Neural crest cell (in vitro differentiated cells): ENCODE results near the gene GPSM1. TPM values are rescaled to one million over a fixed set of nuclear protein-coding genes. Genes with fewer than 3 reads are reported as not detected.
A peak's percentile ranks its signal among the peaks of the same experiment; 100 is the strongest.

Experiments
- DNase-seq: peaks from one replicate; pipeline ENCODE4 v3.0.0; 2021; ENCODE audit warnings: low read depth, mixed read lengths, low spot score
- H3K27ac Mint-ChIP-seq: one replicate; pipeline ENCODE4 v1.8.0; 2021; ENCODE audit warnings: mild to moderate bottlenecking, mixed read lengths; ENCODE audit not compliant: unreplicated experiment
- H3K27me3 Mint-ChIP-seq: 2 replicates; pipeline ENCODE4 v1.8.0; 2021; ENCODE audit warnings: low read depth, mild to moderate bottlenecking, mixed read lengths
- H3K36me3 Mint-ChIP-seq: 2 replicates; pipeline ENCODE4 v1.8.0; 2021; ENCODE audit warnings: low read depth, mild to moderate bottlenecking, mixed read lengths
- H3K4me1 Mint-ChIP-seq: 2 replicates; pipeline ENCODE4 v1.8.0; 2021; ENCODE audit warnings: mixed read lengths
- H3K4me3 Mint-ChIP-seq: one replicate; pipeline ENCODE4 v1.8.0; 2021; ENCODE audit warnings: mild to moderate bottlenecking, mixed read lengths
- H3K9me3 Mint-ChIP-seq: 2 replicates; pipeline ENCODE4 v1.8.0; 2021; ENCODE audit warnings: mixed read lengths
- total RNA-seq: library from RNA; stranded (reverse); gene quantifications from 2 replicates; pipeline ENCODE4 v1.2.1, GENCODE V29; 2021
- TF ChIP-seq, protein P1 (sequence below): fragments of 200-600 bp; sonication (generic); conservative IDR thresholded peaks from 2 replicates; pipeline ENCODE4 v1.5.0; 2021; ENCODE audit warnings: antibody characterized with exemption, mild to moderate bottlenecking

The GPSM1 gene
- total RNA-seq, 1 donor from 2014 or later = 56.7 TPM

DNA sequence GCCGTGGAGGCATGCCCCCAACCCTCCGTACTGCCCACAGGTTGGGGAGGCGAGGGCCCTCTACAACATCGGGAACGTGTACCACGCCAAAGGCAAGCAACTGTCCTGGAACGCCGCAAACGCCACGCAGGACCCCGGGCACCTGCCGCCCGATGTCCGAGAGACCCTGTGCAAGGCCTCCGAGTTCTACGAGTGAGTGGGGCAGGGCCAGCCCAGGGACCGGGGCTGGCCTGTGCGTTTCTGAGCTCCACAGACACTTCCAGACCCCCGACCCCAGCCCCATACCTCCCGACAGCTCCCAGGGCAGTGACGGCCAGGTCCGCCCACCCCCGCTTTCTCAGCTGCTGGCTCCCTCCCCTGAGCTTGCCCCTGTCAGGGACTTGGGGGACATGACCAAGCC, 9.5 kb downstream of the GPSM1 start:
- TF ChIP-seq, protein P1, sequence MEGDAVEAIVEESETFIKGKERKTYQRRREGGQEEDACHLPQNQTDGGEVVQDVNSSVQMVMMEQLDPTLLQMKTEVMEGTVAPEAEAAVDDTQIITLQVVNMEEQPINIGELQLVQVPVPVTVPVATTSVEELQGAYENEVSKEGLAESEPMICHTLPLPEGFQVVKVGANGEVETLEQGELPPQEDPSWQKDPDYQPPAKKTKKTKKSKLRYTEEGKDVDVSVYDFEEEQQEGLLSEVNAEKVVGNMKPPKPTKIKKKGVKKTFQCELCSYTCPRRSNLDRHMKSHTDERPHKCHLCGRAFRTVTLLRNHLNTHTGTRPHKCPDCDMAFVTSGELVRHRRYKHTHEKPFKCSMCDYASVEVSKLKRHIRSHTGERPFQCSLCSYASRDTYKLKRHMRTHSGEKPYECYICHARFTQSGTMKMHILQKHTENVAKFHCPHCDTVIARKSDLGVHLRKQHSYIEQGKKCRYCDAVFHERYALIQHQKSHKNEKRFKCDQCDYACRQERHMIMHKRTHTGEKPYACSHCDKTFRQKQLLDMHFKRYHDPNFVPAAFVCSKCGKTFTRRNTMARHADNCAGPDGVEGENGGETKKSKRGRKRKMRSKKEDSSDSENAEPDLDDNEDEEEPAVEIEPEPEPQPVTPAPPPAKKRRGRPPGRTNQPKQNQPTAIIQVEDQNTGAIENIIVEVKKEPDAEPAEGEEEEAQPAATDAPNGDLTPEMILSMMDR = no peak
- Mint-ChIP-seq H3K27ac (no peak overlapping the region), H3K4me1 (peaks cover 9% of the 10 kb centered on the region), H3K4me3 (no peak overlapping the region), H3K36me3 (no peaks in the 10 kb centered on the region), H3K27me3 (no peaks in the 10 kb centered on the region), H3K9me3 (no peaks in the 10 kb centered on the region)
- DNase-seq = no peak

DNA sequence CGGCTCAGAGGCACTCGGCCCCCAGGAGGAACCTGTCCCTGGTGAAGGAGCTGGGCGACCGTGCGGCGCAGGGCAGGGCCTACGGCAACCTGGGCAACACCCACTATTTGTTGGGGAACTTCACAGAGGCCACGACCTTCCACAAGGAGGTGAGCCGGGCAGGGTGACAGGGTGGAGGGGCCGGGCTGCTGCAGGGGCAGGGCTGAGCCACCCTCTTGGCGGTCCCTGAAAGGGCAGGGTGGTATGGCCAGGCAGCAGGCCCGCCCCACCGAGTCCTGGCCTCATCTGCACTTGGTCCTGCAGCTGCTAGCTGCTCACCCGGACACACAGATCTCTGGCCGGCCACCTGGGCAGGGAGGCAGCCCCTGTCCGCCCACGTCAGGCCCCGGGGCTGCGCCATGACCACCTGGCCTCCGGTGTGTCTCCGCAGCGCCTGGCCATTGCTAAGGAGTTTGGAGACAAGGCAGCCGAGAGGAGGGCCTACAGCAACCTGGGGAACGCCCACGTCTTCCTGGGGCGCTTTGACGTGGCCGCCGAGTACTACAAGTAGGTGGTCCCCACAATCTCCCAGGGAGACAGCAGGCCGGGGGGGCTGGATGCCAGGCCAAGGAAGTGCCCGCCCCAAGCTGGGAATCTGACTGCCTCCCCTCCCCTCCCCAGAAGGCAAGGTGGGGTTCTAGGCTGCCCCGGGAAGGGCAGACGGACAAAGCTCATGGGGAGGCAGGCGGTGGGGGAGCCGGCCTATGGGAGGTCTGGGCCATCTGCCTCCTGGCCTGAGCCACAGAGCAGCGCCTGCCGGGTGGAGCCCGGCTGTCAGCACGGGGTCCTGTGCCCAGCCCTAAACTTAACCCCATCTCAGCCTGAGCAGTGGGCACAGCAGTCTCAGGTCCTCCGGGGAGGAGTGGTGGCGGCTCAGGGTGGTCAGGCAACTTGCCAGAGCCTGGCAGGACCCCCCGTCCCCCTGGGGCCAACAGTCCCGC, 10.4 kb downstream of the GPSM1 start:
- TF ChIP-seq, protein P1 = no peak
- no peaks in the 10 kb centered on the region for H3K36me3 Mint-ChIP-seq

DNA sequence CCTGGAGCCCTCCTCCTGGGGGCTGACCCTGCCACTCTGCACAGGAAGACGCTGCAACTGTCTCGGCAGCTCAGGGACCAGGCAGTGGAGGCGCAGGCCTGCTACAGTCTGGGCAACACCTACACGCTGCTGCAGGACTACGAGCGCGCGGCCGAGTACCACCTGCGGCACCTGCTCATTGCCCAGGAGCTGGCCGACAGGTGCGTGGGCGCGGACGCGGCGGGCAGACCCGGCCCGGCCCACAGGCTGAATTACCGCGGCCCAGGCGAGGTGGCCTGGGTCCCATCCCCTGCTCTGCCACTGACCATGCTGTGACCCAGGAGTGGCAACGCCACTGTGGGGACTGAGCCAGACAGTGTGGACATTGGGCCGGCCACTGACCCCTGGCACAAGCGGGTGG, 11.2 kb downstream of the GPSM1 start:
- TF ChIP-seq, protein P1 = no peak
- no peak for DNase-seq
- H3K27me3 Mint-ChIP-seq = peaks cover 3% of the 10 kb centered on the region
- no peak overlapping the region for H3K27ac Mint-ChIP-seq
- no peaks in the 10 kb centered on the region for H3K36me3 Mint-ChIP-seq
- no peak overlapping the region for H3K4me3 Mint-ChIP-seq
- peaks cover 20% of the 10 kb centered on the region for H3K4me1 Mint-ChIP-seq
- no peaks in the 10 kb centered on the region for H3K9me3 Mint-ChIP-seq

More for the DNA sequence above, 10.4 kb downstream of the GPSM1 start:
- Mint-ChIP-seq H3K9me3 (no peaks in the 10 kb centered on the region), H3K27ac (no peak overlapping the region), H3K4me3 (no peak overlapping the region), H3K4me1 (peaks cover 14% of the 10 kb centered on the region), H3K27me3 (peaks cover under 1% of the 10 kb centered on the region)
- DNase-seq = no peak

DNA sequence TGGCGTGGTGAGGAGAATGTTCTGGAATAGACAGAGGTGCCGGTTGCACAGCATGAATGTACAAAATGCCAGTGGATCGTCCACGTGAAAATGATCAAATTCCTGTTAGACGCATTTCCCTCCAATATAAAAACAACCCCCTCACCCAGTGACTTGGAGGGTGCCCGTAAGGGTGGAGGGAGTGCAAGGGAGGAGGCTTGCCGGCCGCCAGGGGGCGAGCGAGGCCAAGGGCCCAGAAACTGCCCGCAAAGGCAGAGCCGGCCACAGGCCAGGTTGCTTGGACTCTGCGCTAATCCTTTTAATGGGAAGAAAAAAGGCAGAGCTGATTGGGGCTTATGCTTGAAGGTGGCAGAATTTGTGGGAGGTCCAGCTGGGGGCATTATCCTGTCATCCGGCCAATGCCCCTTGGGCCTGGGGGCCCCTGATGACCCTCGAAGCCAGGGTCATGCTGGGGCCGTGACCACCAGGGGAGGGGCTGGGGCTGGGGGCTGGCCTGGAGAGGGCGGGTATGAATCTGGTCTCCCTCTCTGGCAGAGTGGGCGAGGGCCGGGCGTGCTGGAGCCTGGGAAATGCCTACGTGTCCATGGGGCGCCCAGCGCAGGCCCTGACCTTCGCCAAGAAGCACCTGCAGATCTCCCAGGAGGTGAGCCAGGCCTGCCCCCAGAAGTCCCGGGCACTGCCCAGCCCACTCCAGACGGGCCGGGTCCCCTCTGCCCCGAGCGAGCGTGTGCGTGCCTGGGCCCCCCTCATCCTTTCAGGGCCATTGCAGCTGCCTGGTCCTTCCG, 12.0 kb downstream of the GPSM1 start:
- H3K9me3 Mint-ChIP-seq = no peaks in the 10 kb centered on the region
- DNase-seq = peak; percentile 69

DNA sequence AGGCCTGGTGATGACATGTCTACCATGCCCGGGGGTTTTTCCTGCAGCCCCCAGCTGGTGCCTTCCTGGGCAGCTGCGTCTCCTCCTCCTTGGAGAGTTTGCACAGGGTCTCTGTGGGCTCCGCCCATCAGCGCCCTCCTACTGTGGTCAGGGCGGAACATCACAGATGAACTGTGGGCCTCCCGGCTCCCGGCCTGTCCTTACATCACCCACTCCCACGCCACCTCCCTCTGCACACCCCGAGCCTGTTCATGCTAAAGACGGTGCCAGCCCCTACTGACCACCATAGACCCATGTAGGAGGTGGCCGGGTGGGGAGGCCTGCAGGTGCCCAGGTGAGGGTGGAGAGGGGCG, 12.6 kb downstream of the GPSM1 start:
- Mint-ChIP-seq H3K27ac (no peak overlapping the region), H3K9me3 (no peaks in the 10 kb centered on the region), H3K4me3 (no peak overlapping the region), H3K4me1 (peaks cover 26% of the 10 kb centered on the region), H3K36me3 (no peaks in the 10 kb centered on the region), H3K27me3 (peaks cover 5% of the 10 kb centered on the region)
- no peak for DNase-seq
- TF ChIP-seq, protein P1 = no peak

More for the DNA sequence above, 12.0 kb downstream of the GPSM1 start:
- Mint-ChIP-seq H3K4me3 (peak overlapping the region; percentile 58), H3K36me3 (no peaks in the 10 kb centered on the region), H3K27ac (no peak overlapping the region), H3K4me1 (peaks cover 21% of the 10 kb centered on the region), H3K27me3 (peaks cover 3% of the 10 kb centered on the region)
- TF ChIP-seq, protein P1 = peak; percentile 91
